ENCODE measurements around the gene CPM.

CPM gene

GRCh38 chr12:68932961-68933893, at the start of gene CPM:
Gene CPM, minus strand, starts transcription at chr12:68933171. Its CDS starts 334 bp downstream, at chr12:68932837.
- DNase-seq (ENCODE audit: low read depth): peak; percentile 78

DNA sequence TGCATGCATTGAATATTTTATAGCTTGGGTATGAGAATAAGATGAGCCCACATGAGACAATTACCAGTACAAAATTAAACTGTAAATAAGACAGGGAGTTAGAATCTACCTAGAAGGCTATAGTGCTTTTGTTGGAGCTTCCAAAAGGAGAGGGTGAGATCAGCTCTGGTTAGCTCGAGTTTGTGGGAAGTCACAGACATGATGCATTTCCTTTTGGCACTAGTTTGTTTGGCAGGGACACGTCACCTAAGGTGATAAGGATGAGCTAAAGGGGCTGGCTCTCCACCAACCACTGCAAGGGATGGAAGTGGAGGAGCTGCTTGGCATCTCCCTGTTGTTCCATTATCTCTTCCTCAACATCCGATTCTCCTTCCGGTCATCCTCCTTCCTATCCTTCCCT, 48.5 kb upstream of the CPM start:
- no peak for DNase-seq (ENCODE audit: low read depth)

DNA sequence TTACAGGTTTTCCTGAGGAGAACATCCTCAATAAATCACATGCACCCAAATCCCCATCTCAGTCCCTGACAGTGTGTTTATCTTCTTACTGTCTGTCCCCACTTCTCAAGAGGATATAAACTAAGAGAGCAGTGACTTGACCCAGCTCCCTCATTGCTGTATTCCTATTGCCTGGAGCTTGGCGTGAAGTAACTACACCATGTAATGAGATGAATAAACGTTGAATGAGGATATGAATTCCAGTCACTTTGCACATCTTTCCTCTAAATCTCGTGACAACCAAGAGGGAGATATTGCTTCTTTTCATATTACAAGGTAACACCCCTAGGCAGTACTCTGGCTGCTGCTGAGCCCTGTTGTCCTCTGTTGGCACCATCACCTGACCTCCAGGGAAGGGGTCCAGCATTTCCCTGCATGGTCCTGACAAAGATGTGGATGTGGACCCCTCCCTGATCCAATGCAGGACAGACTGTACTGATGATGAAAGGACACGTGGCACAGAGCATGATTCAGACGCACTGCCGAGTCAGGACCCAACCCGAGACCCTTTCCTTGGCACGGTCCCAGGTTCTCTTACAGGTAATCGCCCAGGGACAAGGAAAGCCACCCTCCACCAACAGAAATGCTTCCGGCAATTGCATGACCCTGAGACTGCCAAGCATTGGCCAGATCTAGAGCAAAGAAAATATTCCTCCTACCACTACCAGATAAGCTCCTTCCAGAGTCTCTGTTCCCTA, 47.7 kb upstream of the CPM start:
- DNase-seq (ENCODE audit: low read depth): no peak

DNA sequence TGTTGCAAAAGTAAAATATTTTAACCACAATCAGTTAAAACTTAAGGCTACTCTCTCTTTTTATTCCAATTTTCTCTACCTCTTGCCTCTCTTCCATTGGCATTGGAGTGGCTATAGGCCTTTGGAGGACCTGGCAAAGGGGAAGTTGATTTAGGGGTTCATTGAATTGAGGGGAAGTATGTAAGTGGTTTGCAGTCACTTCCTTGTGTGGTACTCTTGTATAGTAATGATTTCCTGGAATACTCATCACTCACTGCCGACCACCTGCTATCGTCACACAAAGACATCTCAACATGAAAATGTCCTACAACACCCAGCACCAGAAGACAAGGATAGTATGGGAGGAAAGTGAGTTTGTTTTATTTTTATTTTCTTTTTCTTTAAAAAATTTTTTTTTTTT, 45.7 kb upstream of the CPM start:
- DNase-seq (ENCODE audit: low read depth): no peak

- DNase-seq (ENCODE audit: low read depth): no peak
Measured at GRCh38 chr12:68977909-68978610, 45.1 kb upstream of the CPM start.

- no peak for DNase-seq (ENCODE audit: low read depth)
Measured at GRCh38 chr12:68977335-68977734, 44.4 kb upstream of the CPM start.

DNA sequence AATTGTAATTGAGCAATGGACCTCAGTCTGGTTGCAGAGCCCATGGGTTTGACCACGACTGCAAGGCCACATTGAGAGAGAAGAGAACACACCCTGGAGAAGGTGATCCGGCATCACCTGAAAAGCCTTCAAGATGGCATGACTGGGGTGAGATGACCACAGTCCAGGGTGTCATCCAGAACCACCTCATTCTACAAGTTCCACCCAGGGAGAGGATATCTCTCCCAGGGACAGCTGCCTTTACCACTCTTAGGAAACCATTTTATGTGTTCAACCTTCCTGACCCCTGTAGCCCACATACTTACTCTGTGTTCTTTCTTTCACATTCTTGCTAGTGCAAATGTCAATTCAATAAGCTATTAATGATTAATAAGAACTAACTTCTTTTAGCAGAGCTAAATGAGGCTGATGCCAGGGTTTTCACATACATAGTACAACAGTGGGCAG, 43.4 kb upstream of the CPM start:
- no peak for DNase-seq (ENCODE audit: low read depth)

- no peak for DNase-seq (ENCODE audit: low read depth)
Measured at GRCh38 chr12:68975811-68976210, 42.8 kb upstream of the CPM start.

GRCh38 chr12:68972595-68972994, 39.6 kb upstream of the CPM start:
- DNase-seq (ENCODE audit: low read depth): no peak

DNA sequence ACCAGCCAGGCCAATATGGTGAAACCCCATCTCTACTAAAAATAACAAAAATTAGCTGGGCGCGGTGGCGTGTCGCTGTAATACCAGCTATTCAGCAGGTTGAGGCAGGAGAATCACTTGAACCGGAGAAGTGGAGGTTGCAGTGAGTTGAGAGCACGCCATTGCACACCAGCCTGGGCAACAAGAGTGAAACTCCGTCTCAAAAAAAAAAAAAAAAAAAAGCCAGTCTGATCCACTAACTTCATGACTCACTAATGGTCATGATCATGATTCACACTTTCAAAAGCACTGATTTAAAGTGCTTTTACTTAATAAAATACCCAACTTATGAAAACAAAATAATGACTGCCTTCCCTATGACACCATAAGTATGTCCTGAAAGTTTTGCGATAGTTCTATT, 38.4 kb upstream of the CPM start:
- no peak for DNase-seq (ENCODE audit: low read depth)

DNA sequence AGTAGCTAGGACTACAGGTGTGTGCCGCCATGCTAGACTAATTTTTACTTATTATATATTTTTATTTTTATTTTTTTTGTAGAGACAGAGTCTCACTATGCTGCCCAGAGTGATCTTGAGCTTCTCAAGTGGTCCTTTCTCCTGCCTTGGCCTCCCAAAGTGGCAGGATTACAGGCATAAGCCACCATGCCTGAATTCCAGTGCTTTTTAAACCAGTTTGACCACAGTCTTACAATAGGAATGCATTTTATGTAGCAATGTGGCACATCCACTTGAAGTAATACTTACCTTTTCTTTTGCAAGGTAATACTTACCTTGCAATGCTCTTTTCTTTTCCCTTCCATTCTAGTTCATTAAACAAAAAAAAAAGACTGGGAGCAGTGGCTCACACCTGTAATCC, 38.0 kb upstream of the CPM start:
- no peak for DNase-seq (ENCODE audit: low read depth)

GRCh38 chr12:68970306-68970705, 37.3 kb upstream of the CPM start:
- DNase-seq (ENCODE audit: low read depth): no peak

GRCh38 chr12:68967046-68967445, 34.1 kb upstream of the CPM start:
- no peak for DNase-seq (ENCODE audit: low read depth)

- DNase-seq (ENCODE audit: low read depth): no peak
Measured at GRCh38 chr12:68963856-68964745, 31.1 kb upstream of the CPM start.

- no peak for DNase-seq (ENCODE audit: low read depth)
Measured at GRCh38 chr12:68962877-68963855, 30.2 kb upstream of the CPM start.

GRCh38 chr12:68959891-68960464, 27.0 kb upstream of the CPM start:
- DNase-seq (ENCODE audit: low read depth): no peak

- no peak for DNase-seq (ENCODE audit: low read depth)
Measured at GRCh38 chr12:68959143-68959858, 26.3 kb upstream of the CPM start.

DNA sequence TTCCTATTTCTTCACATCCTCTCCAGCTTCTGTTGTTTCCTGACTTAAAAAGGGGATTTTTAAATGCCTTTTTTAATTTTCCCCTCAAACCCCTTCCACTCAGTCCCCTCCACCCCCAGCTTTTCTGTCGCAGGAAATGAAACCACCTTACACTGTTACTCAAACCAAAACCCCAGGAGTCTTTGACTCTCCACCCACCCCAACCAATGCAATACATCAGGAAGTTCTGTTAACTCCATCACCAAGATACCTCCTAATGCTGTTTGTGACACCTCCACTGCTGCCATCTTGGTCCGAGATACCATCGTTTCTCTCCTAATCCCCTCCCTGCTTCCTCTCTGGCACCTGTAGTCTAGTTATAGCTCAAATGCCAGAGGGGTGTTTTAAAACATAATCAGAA, 25.4 kb upstream of the CPM start:
- peak; percentile 29 for DNase-seq (ENCODE audit: low read depth)

GRCh38 chr12:68957273-68957672, 24.3 kb upstream of the CPM start:
- DNase-seq (ENCODE audit: low read depth): no peak
